GM23338 (cell line): ENCODE results near the gene MAD1L1. TPM values are rescaled to one million over a fixed set of nuclear protein-coding genes. Genes with fewer than 3 reads are reported as not detected.

Experiments used
- ATAC-seq: fragments of 200-7000 bp; cut with Tn5 transposase; 3 replicates; pipeline ENCODE4 v1.9.1; 2020
- DNase-seq: peaks from one replicate; pipeline ENCODE4 v3.0.0-alpha.2; 2015; ENCODE audit warnings: low spot score
- H2AFZ ChIP-seq: fragments of 200-600 bp; sonication (generic); 2 replicates; pipeline ENCODE4 v1.8.0; 2016; ENCODE audit warnings: antibody characterized with exemption, mild to moderate bottlenecking, moderate library complexity
- H3F3A ChIP-seq: fragments of 200-600 bp; sonication (generic); replicated peaks from 2 replicates; pipeline ENCODE4 v1.8.0; 2017; ENCODE audit warnings: antibody characterized with exemption, mixed run types, low read depth
- H3K27ac ChIP-seq: fragments of 200-600 bp; sonication (generic); 2 replicates; pipeline ENCODE4 v1.6.1; 2016; ENCODE audit warnings: low read depth
- H3K27me3 ChIP-seq: fragments of 200-600 bp; sonication (generic); 2 replicates; pipeline ENCODE4 v1.8.0; 2016; ENCODE audit warnings: mild to moderate bottlenecking, mixed run types, moderate library complexity; ENCODE audit not compliant: insufficient read depth
- H3K36me3 ChIP-seq: fragments of 200-600 bp; sonication (generic); 2 replicates; pipeline ENCODE4 v1.8.0; 2016; ENCODE audit warnings: mild to moderate bottlenecking; ENCODE audit not compliant: insufficient read depth
- H3K4me1 ChIP-seq: fragments of 200-600 bp; sonication (generic); 2 replicates; pipeline ENCODE4 v1.8.0; 2016; ENCODE audit warnings: mild to moderate bottlenecking, moderate library complexity; ENCODE audit not compliant: insufficient read depth
- H3K4me2 ChIP-seq: fragments of 200-600 bp; sonication (generic); 2 replicates; pipeline ENCODE4 v1.7.1; 2017; ENCODE audit warnings: mixed run types
- H3K4me3 ChIP-seq: fragments of 200-600 bp; sonication (generic); 2 replicates; pipeline ENCODE4 v1.6.1; 2016; ENCODE audit warnings: mixed run types
- H3K79me2 ChIP-seq: fragments of 200-600 bp; sonication (generic); replicated peaks from 2 replicates; pipeline ENCODE4 v1.8.0; 2017; ENCODE audit warnings: mild to moderate bottlenecking; ENCODE audit not compliant: insufficient read depth
- H3K9me2 ChIP-seq: fragments of 200-600 bp; sonication (generic); 2 replicates; pipeline ENCODE4 v1.8.0; 2017; ENCODE audit not compliant: insufficient read depth
- H4K20me1 ChIP-seq: fragments of 200-600 bp; sonication (generic); replicated peaks from 2 replicates; pipeline ENCODE4 v1.8.0; 2017; ENCODE audit warnings: mild to moderate bottlenecking; ENCODE audit not compliant: insufficient read depth
- H3K27ac Mint-ChIP-seq: 2 replicates; pipeline ENCODE4 v1.8.0; 2020; ENCODE audit warnings: inconsistent platforms, mild to moderate bottlenecking, moderate library complexity, mixed read lengths
- H3K27me3 Mint-ChIP-seq: 3 replicates; pipeline ENCODE4 v1.8.0; 2022; ENCODE audit warnings: low read depth, mild to moderate bottlenecking, moderate library complexity, mixed read lengths, inconsistent platforms; ENCODE audit not compliant: insufficient read depth, poor library complexity
- H3K36me3 Mint-ChIP-seq: 3 replicates; pipeline ENCODE4 v1.8.0; 2021; ENCODE audit warnings: low read depth, mild to moderate bottlenecking, inconsistent platforms, moderate library complexity, mixed read lengths
- H3K4me1 Mint-ChIP-seq: 3 replicates; pipeline ENCODE4 v1.8.0; 2020; ENCODE audit warnings: mild to moderate bottlenecking, inconsistent platforms, mixed read lengths
- H3K4me3 Mint-ChIP-seq: 3 replicates; pipeline ENCODE4 v1.8.0; 2021; ENCODE audit warnings: moderate library complexity, mild to moderate bottlenecking, inconsistent platforms, mixed read lengths
- H3K9me3 Mint-ChIP-seq: 3 replicates; pipeline ENCODE4 v1.8.0; 2020; ENCODE audit warnings: moderate library complexity, mild to moderate bottlenecking, inconsistent platforms, mixed read lengths
- CREB1 ChIP-seq: fragments of 250-450 bp; sonication (Bioruptor Pico); IDR thresholded peaks from 2 replicates; pipeline ENCODE4 v1.5.0; 2020; ENCODE audit warnings: low read depth, mild to moderate bottlenecking, moderate library complexity
- CTCF ChIP-seq, 2 experiments: fragments of 200-600 bp in 1 of 2; sonication (generic) in 1 of 2; conservative IDR thresholded peaks; 2 replicates each; pipeline versions ENCODE4 v1.5.1 to v1.6.1; 2016 to 2017; ENCODE audit warnings: antibody characterized with exemption in 2 of 2, low read depth in 2 of 2, mild to moderate bottlenecking in 2 of 2, moderate library complexity in 1 of 2
- ETS1 ChIP-seq: IDR thresholded peaks from 2 replicates; pipeline ENCODE4 v1.6.1; 2016; ENCODE audit warnings: antibody characterized with exemption
- EZH2 ChIP-seq: fragments of 200-600 bp; sonication (generic); IDR thresholded peaks from one replicate; pipeline ENCODE4 v1.8.0; 2017; ENCODE audit warnings: antibody characterized with exemption, mild to moderate bottlenecking, low read depth; ENCODE audit not compliant: unreplicated experiment
- EZH2phosphoT487 ChIP-seq: fragments of 200-600 bp; sonication (generic); IDR thresholded peaks from one replicate; pipeline ENCODE4 v1.8.1; 2018; ENCODE audit warnings: antibody characterized with exemption; ENCODE audit not compliant: unreplicated experiment
- JUNB ChIP-seq: IDR thresholded peaks from one replicate; pipeline ENCODE4 v1.6.1; 2016; ENCODE audit warnings: antibody characterized with exemption; ENCODE audit not compliant: unreplicated experiment
- NANOG ChIP-seq: IDR thresholded peaks from 2 replicates; pipeline ENCODE4 v1.6.1; 2016; ENCODE audit warnings: antibody characterized with exemption, borderline replicate concordance
- POLR2AphosphoS5 ChIP-seq: IDR thresholded peaks from 2 replicates; pipeline ENCODE4 v1.6.1; 2016; ENCODE audit warnings: antibody characterized with exemption, low read depth
- STAT1 ChIP-seq: IDR thresholded peaks from one replicate; pipeline ENCODE4 v1.6.1; 2016; ENCODE audit warnings: antibody characterized with exemption; ENCODE audit not compliant: unreplicated experiment
- ZNF114 ChIP-seq: fragments of 250-450 bp; sonication (Bioruptor Pico); IDR thresholded peaks from 2 replicates; pipeline ENCODE4 v1.5.0; 2020; ENCODE audit warnings: mild to moderate bottlenecking, moderate library complexity
- ZNF331 ChIP-seq: fragments of 250-450 bp; sonication (Bioruptor Pico); IDR thresholded peaks from 2 replicates; pipeline ENCODE4 v1.5.0; 2020; ENCODE audit warnings: low read depth, mild to moderate bottlenecking, moderate library complexity
- polyA plus RNA-seq: library from polyadenylated mRNA; unstranded; fragments of >200 nt; fragmentation: Nextera tagmentation; extraction: Ambion mirVana; gene quantifications from 2 replicates; pipeline ENCODE4 v1.2.1, GENCODE V29; 2016
- total RNA-seq: library from RNA; depleted of rRNA; stranded (reverse); fragments of >200 nt; shearing (Covaris generic); gene quantifications from 2 replicates; pipeline ENCODE4 v1.2.3, GENCODE V29; 2014
- TF ChIP-seq, protein P1 (sequence below): IDR thresholded peaks from one replicate; pipeline ENCODE4 v1.6.1; 2018; ENCODE audit warnings: antibody characterized with exemption; ENCODE audit not compliant: unreplicated experiment

MAD1L1 gene
- total and polyA plus RNA-seq, 2 experiments from 2014 or later = 40.3 to 59.3 TPM

- Histone ChIP-seq H3K4me2 (no peak overlapping the region), H3K4me1 (no peaks in the 10 kb centered on the region), H3K27ac (no peak overlapping the region), H3K9me2 (no peaks in the 10 kb centered on the region), H4K20me1 (peaks cover 3% of the 10 kb centered on the region; the same call in 1 of the 2 replicates), H3K79me2 (no peaks in the 10 kb centered on the region; the same call in 1 of the 2 replicates), H3K4me3 (no peak overlapping the region), H3F3A (no peaks in the 10 kb centered on the region), H3K27me3 (no peaks in the 10 kb centered on the region), H2AFZ (no peak overlapping the region), H3K36me3 (no peaks in the 10 kb centered on the region)
- ATAC-seq (no peak), DNase-seq (no peak)
- peaks cover 14% of the 10 kb centered on the region for H3K27me3 Mint-ChIP-seq
- H3K4me3 Mint-ChIP-seq = no peak overlapping the region
- H3K4me1 Mint-ChIP-seq = peaks cover 22% of the 10 kb centered on the region
- H3K27ac Mint-ChIP-seq = peak overlapping the region; percentile 78
- peaks cover 14% of the 10 kb centered on the region; the same call in 2 of the 3 replicates for H3K36me3 Mint-ChIP-seq
- TF ChIP-seq EZH2phosphoT487 (no peak), ZNF114 (CRISPR knock-in tag) (no peak), ZNF331 (no peak), EZH2 (no peak)
- H3K9me3 Mint-ChIP-seq = no peaks in the 10 kb centered on the region
Measured at GRCh38 chr7:2080477-2080876, 152.3 kb downstream of the MAD1L1 start.

- Histone ChIP-seq H3K4me3 (no peak overlapping the region), H3K79me2 (no peaks in the 10 kb centered on the region; the same call in 1 of the 2 replicates), H4K20me1 (peaks cover 4% of the 10 kb centered on the region; the same call in 1 of the 2 replicates), H3K36me3 (no peaks in the 10 kb centered on the region), H2AFZ (no peak overlapping the region), H3K27ac (no peak overlapping the region), H3K4me1 (no peaks in the 10 kb centered on the region), H3K9me2 (no peaks in the 10 kb centered on the region), H3K4me2 (no peak overlapping the region), H3K27me3 (no peaks in the 10 kb centered on the region), H3F3A (no peaks in the 10 kb centered on the region)
- ATAC-seq (no peak), DNase-seq (no peak)
- Mint-ChIP-seq H3K9me3 (no peaks in the 10 kb centered on the region), H3K4me1 (peaks cover 22% of the 10 kb centered on the region), H3K27me3 (peaks cover 14% of the 10 kb centered on the region), H3K4me3 (no peak overlapping the region), H3K27ac (peak overlapping the region; percentile 55; the same call in 1 of the 2 replicates), H3K36me3 (peaks cover 14% of the 10 kb centered on the region; the same call in 2 of the 3 replicates)
- TF ChIP-seq JUNB = no peak
- TF ChIP-seq ZNF331 = no peak
- no peak for TF ChIP-seq EZH2
- TF ChIP-seq, protein P1, sequence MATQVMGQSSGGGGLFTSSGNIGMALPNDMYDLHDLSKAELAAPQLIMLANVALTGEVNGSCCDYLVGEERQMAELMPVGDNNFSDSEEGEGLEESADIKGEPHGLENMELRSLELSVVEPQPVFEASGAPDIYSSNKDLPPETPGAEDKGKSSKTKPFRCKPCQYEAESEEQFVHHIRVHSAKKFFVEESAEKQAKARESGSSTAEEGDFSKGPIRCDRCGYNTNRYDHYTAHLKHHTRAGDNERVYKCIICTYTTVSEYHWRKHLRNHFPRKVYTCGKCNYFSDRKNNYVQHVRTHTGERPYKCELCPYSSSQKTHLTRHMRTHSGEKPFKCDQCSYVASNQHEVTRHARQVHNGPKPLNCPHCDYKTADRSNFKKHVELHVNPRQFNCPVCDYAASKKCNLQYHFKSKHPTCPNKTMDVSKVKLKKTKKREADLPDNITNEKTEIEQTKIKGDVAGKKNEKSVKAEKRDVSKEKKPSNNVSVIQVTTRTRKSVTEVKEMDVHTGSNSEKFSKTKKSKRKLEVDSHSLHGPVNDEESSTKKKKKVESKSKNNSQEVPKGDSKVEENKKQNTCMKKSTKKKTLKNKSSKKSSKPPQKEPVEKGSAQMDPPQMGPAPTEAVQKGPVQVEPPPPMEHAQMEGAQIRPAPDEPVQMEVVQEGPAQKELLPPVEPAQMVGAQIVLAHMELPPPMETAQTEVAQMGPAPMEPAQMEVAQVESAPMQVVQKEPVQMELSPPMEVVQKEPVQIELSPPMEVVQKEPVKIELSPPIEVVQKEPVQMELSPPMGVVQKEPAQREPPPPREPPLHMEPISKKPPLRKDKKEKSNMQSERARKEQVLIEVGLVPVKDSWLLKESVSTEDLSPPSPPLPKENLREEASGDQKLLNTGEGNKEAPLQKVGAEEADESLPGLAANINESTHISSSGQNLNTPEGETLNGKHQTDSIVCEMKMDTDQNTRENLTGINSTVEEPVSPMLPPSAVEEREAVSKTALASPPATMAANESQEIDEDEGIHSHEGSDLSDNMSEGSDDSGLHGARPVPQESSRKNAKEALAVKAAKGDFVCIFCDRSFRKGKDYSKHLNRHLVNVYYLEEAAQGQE = no peak
- TF ChIP-seq CTCF (conservative IDR thresholded peaks at IDR 0.05; ENCODE audit: low read depth in 2 of 2) = no peak
- TF ChIP-seq ZNF114 (CRISPR knock-in tag) = no peak
- no peak for TF ChIP-seq CREB1
- TF ChIP-seq POLR2AphosphoS5 = no peak
- TF ChIP-seq NANOG = no peak
- TF ChIP-seq ETS1 = no peak
- no peak for TF ChIP-seq STAT1
- TF ChIP-seq EZH2phosphoT487 = no peak
Measured at GRCh38 chr7:2080060-2080387, 152.7 kb downstream of the MAD1L1 start.
